Dedifferentiated amniotic fluid mesenchymal stem cell (primary cell): ENCODE measurements around the gene STIM1.
A peak's percentile ranks its signal among the peaks of the same experiment; 100 is the strongest.
"Not testable (repeated sequence)": the region's sequence is repeated elsewhere in the genome, so short reads cannot be mapped to it uniquely, and the experiment has no call there.

Experiments
- DNase-seq: peaks from one replicate; pipeline ENCODE4 v3.0.0-alpha.2; 2016; ENCODE audit errors: extremely low spot score

STIM1 gene

GRCh38 chr11:3855808-3856491 is 486 bp downstream of the STIM1 start:
- no peak for DNase-seq

DNA sequence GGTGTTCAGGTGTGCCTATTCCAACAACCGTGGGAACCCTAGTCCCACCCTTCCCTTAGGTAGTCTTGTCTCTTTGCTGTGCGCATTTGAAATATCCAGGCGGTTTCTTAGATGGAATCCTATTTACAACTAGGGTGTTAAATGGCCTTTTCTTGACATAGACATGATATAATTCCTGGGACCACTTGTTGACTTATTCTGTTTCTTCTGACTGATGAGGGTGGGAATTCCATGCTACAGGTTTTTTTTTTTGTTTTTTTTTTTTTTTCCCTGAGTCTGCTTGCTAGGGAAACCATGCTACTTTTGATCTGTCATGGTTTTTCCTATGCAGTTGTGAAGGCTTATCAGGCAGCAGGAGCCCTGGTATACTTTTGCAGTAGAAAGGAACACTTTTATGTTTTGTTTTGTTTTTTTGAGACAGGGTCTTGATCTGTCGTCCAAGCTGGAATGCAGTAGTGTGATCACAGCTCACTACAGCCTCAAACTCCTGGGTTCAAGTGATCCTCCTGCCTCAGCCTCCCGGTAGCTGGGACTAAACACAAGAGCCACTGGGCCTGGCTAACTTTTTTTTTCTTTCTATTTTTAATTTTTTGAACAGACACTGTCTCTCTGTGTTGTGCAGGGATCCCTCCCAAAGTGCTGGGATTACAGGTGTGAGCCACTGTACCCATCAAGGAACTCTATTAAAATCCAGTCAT is 1.5 kb downstream of the STIM1 start:
- no peak for DNase-seq

GRCh38 chr11:3857628-3858027 is 2.2 kb downstream of the STIM1 start:
- no peak for DNase-seq

DNA sequence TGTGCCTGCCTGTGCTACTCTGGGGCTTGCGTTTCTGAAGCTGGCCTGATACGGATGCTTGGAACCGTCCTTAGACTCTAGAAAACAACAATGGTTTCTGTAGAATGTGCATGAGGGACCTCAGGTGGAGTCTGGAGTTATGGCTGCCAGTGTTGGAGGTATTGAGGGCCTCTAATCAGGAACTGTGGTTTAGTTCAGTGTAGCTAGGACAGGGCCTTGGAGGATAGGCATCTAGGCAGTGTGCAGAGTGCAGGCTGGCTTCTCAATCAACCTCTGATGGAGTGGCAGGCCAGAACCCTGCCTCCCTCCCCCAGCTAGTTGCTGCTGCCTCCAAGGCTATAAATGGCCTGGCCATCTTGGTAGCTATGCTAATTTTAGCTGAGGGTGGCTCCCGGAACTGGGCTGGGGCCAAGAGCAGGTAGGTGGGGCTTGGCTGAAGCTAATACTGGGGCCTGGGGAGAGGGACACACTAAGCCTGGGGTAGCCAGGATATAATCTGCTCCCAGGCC is 4.0 kb downstream of the STIM1 start:
- DNase-seq = no peak

DNA sequence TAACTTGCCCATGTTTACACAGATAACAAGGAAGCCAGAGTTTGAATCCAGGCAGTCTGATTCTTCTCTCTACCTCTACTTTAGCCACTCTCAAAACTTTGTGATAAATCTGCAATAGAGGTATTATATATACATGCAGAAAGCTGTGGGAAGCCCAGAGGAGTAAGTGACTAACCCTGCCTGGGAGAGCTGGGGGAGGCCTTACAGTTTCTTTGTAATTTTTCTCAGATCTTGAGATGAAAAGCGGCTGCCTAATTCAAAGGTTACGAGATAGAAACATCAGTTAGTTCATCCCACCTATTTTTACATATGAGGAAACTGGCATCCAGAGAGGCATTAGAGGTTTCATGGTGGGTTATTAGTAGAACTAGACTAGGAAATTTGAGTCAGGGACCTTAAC is 4.9 kb downstream of the STIM1 start:
- DNase-seq = no peak

DNA sequence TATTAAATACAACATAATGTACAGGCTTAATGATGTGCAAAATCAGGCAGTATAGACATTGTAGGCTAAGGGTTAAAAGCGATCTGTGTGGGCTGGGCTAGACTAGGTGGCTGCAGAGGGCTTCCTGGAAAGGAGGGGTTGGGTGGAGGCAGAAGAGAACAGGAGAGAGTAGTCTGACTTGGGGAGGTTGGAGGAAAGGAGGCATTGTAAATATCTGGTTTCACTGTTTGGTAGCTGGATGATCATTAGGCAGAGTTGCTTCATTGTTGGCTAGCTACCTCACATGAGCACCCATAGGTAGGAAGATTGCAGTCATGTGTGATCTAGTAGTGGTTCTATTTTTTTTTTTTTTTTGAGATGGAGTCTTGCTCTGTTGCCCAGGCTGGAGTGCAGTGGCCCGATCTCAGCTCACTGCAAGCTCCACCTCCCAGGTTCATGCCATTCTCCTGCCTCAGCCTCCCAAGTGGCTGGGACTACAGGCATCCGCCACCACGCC is 5.5 kb downstream of the STIM1 start:
- not testable (repeated sequence) for DNase-seq

- no peak for DNase-seq
These were observed 6.2 kb downstream of the STIM1 start for GRCh38 chr11:3861683-3862082.

DNA sequence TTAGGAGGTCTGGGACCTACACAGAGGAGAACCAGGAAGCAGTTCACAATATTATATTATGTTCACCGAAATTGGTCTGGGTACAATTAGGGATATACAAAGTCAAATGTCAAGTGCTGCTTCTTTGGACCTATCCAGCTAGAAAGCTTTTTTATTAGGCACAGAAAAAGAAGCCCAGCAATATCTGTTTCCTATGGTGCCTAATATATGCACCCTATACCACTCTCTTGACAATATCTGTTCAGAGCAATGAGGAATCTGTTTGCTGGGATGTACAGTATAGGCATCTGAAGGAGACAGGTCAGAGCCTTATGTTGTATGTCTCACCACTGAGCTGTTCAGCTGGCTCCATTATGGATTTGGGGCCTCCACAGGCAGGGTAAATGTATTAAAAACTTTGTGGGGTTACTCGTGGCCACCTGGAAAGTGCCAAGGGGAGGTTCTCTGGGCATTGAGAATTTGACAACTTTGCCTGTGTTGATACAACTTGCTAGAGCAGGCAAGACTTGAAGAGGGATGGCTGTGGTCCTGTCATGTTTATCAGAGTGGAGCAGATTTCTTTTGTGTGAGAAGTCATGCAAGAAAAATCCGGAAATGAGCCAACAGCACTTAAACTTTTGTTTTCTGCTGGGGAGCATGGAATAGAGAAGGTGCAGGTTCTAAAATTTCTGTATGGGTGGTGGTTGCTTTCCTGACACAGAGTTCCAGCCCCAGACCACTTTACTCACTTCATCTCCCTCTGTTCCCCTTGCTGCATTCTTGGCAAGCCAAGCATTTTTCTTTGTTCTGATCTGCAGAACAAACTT is 10.1 kb downstream of the STIM1 start:
- peak; percentile 34 for DNase-seq

DNA sequence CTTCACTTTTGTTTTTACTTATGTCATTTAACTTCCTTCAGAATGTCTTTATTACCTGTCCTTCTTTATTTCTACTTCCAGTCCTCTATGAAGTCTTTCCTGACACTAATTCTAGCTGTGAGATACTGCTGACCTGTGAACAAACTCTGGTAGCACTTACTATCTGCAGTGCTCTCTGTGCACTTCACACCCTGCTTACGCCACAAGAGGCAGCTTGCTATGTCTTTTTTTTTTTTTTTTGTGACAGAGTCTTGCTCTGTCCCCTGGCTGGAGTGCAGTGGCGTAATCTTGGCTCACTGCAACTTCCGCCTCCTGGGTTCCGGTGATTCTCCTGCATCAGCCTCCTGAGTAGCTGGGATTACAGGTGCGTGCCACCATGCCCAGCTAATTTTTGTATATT is 10.7 kb downstream of the STIM1 start:
- no peak for DNase-seq

DNA sequence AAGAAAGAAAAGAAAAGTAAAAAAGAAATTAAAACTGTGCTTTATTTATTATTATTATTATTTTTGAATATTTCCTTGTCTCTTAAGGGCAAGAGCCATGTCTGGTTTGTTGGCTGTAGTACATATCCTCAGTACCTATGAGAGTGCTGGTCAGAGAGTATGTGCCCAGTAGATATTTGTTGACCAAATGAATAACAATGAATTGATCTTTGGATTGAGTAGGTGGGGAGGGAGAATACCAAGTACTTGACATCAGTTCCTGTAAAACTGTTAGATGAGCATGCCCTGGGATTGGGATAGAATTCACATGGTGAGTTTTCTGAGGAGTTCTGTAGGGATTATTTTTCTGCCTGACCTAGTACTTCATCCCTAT is 11.4 kb downstream of the STIM1 start:
- no peak for DNase-seq

- DNase-seq = no peak
These were observed 12.0 kb downstream of the STIM1 start for GRCh38 chr11:3867209-3868091.

DNA sequence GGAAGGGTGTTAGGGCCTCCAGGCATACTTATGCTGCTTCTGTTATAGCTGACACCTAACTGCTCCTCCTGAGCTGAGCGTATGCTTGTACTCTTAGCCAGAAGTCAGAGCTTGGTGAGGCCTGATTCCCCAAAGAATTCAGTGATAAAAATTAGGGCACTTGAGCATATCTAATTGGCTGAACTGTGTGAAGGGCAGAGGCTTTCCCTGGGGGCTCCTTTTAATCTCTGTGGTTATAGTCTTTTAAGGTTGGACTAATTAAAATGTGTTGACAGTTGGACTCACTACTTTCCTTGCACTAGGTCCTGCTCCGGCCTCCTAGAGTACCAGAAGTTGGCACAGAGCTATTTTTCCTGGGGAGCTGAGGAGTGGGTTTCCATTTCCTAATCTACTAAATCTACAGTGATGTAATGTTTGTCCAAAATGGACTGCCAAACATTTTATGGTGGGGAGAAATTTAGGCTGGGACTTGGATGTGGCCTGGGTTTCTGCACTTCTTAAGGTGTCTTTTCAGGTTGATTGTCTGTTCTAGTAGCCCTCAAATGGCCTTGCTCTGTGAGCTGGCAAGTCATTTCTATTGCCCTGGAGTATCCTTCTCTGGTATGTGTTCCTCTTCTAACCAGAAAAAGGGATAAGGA is 18.4 kb downstream of the STIM1 start:
- DNase-seq = no peak

GRCh38 chr11:3876613-3877012 is 21.1 kb downstream of the STIM1 start:
- DNase-seq = no peak

GRCh38 chr11:3877364-3878257 is 22.1 kb downstream of the STIM1 start:
- no peak for DNase-seq

GRCh38 chr11:3878258-3878584 is 22.8 kb downstream of the STIM1 start:
- no peak for DNase-seq

DNA sequence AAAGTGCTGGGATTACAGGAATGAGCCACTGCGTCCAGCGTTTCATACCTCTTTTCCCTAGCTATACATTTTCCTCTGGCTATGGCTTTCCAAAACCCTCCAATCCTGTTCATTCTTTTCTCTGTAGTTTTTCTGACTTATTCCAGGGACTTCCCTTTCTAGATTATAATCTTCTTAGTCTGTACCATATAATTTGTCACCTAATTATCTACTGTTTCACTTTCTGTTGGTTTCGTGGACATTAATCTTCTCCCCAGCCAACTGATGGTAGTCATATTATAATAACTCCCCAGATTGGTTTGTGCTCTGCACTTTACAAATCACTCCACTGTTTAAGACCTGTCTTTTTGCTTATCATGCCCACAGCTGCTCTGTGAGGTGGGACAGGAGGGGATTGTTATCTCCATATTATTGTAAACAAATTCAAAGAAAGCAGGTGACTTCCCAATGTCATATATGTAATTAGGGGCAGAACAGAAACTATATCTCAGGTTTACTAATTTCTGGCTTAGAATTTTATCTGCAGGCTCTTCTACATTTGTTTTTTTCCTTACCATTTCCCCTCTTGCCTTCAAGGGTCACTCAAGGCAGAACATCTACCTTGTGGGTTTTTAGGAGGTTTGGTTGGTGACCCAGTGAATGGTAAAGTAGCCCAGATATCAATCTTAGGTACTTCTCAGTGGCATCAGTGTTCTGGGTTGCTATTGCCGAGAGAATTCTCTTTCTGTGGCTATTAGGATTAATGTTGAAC is 23.9 kb downstream of the STIM1 start:
- no peak for DNase-seq

GRCh38 chr11:3879967-3880542 is 24.6 kb downstream of the STIM1 start:
- DNase-seq = no peak

- no peak for DNase-seq
These were observed 25.3 kb downstream of the STIM1 start for GRCh38 chr11:3880724-3881123.

GRCh38 chr11:3882655-3883054 is 27.2 kb downstream of the STIM1 start:
- no peak for DNase-seq
